Mucosa of descending colon (tissue), 3 donors: ENCODE measurements around the gene DTNA. TPM values are rescaled to one million over a fixed set of nuclear protein-coding genes. Genes with fewer than 3 reads are reported as not detected.

Experiments used
- ATAC-seq: fragments of 200-7000 bp; cut with Tn5 transposase; one replicate; pipeline ENCODE4 v1.9.1; 2020; ENCODE audit warnings: mild to moderate bottlenecking, moderate library complexity
- DNase-seq, 3 donors: peaks; one replicate each; pipeline ENCODE4 v3.0.0-alpha.2; 2020
- H3K36me3 ChIP-seq: fragments of 200-600 bp; one replicate; pipeline ENCODE4 v1.8.0; 2021; ENCODE audit warnings: low read depth, mild to moderate bottlenecking
- H3K4me1 ChIP-seq: fragments of 200-600 bp; one replicate; pipeline ENCODE4 v1.8.0; 2021; ENCODE audit warnings: low read depth, mild to moderate bottlenecking
- H3K4me3 ChIP-seq: fragments of 200-600 bp; one replicate; pipeline ENCODE4 v1.8.0; 2021; ENCODE audit warnings: mild to moderate bottlenecking
- H3K9me3 ChIP-seq: fragments of 200-600 bp; one replicate; pipeline ENCODE4 v1.8.0; 2021; ENCODE audit warnings: mild to moderate bottlenecking
- intact Hi-C, 2 donors: fragments of 100-400 bp; cut with DNase I in 1 of 2; cut with micrococcal nuclease in 1 of 2; formaldehyde crosslinking; loops; one replicate each; pipeline versions ENCODE4 v1.11.0 to v1.11.1; 2022; cut with DNase I, micrococcal nuclease
- total RNA-seq, 3 donors: library from RNA; stranded (reverse); fragmentation: NEBNext Ultra II Directional in 2 of 3; extraction: Animal tissue kit (Norgen Biotek cat#: 25700) in 2 of 3; gene quantifications; one replicate each; pipeline versions ENCODE4 v1.2.1 to v1.2.4, GENCODE V29; 2021 to 2023
- TF ChIP-seq, protein P1 (sequence below): fragments of 200-600 bp; IDR thresholded peaks from one replicate; pipeline ENCODE4 v1.8.0; 2022; ENCODE audit warnings: antibody characterized with exemption, mild to moderate bottlenecking
- donor health status: DM: no; HTN: no; CAD: no; lungs with moderate emphysema.
- donor health status: DM: no; HTN: no; CAD: no.
- donor health status: DM: no; HTN: yes; CAD: no.

DTNA gene
- total RNA-seq, 3 donors from 2014 or later: 2.8 to 23.5 (median 7.4) TPM

DNA sequence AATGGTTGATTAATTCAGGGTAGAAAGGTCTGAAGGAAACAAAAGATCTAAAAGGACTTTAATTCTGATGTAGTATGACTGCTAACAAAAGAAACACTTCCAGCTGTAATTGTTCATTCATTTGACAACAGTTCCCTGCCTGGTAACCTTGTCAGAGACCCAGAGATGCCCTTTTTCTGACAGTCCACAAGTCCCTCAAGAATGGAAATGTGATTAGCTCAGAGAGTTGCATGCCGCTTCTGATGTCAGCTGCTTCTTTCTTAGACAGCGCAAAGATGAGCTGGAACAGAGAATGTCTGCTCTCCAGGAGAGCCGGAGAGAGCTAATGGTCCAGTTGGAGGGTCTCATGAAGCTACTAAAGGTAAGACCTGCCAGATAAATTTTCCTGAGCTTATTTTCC is 153.6 kb downstream of the DTNA start:
- TF ChIP-seq, protein P1, sequence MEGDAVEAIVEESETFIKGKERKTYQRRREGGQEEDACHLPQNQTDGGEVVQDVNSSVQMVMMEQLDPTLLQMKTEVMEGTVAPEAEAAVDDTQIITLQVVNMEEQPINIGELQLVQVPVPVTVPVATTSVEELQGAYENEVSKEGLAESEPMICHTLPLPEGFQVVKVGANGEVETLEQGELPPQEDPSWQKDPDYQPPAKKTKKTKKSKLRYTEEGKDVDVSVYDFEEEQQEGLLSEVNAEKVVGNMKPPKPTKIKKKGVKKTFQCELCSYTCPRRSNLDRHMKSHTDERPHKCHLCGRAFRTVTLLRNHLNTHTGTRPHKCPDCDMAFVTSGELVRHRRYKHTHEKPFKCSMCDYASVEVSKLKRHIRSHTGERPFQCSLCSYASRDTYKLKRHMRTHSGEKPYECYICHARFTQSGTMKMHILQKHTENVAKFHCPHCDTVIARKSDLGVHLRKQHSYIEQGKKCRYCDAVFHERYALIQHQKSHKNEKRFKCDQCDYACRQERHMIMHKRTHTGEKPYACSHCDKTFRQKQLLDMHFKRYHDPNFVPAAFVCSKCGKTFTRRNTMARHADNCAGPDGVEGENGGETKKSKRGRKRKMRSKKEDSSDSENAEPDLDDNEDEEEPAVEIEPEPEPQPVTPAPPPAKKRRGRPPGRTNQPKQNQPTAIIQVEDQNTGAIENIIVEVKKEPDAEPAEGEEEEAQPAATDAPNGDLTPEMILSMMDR: no peak
- Histone ChIP-seq H3K36me3 (no peaks in the 10 kb centered on the region), H3K4me3 (no peak overlapping the region), H3K4me1 (no peaks in the 10 kb centered on the region), H3K9me3 (no peaks in the 10 kb centered on the region)
- no peak for ATAC-seq
- intact Hi-C loops: no loop called here
- no peak for DNase-seq

DNA sequence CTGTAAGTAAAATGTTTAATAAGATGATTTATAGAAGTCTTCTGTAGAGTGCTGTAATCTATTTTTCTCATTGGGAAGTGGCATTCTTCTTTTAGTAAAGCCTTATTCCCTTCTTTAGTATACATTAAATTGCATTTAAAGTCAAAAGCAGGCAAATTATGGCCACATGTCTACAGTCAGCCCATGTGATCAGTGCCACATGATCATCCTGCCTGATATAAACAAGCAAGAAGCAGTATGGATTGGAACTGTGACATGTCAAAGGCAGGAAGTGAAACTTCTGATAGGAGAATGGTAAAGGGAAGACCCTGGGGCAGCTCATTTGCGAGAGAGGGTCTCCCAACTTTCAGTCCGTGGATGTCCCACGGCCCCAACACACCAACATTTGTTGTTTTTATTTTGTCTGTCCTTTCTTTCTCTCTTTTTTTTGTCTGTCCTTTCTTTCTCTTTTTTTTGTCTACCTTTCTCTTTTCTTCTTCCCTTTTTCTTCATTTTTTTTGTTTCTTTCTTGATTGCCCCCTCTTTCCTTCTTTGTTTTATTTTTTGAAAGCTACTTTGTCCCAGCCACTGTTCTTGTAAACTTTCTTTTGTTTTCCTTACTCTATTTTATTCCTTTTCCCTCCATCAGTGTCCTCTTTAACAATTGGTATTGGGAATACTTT is 154.9 kb downstream of the DTNA start:
- intact Hi-C loops: no loop called here
- DNase-seq (no peak), ATAC-seq (no peak)

DNA sequence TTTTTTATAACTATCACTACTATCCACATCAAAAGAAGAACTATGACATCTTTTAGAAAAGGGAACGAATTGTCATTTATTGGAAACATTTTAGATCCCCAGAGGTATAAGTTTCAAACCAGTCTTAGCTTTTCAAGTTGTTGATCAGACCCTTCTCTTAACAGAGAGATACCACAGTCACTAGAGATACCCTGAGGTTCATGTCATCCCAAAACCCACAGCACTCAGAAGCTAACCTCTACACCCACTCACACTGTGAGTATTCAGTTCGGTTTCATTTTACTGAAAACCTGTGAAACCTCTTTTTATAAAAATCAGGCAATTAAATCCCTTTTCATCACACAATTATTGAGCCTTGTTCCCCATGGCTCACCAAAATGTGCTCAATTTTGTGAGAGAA is 156.2 kb downstream of the DTNA start:
- TF ChIP-seq, protein P1: no peak
- DNase-seq (no peak), ATAC-seq (no peak)
- H3K4me1 ChIP-seq: no peaks in the 10 kb centered on the region
- intact Hi-C loops: no loop called here
- no peaks in the 10 kb centered on the region for H3K9me3 ChIP-seq
- no peak overlapping the region for H3K4me3 ChIP-seq
- H3K36me3 ChIP-seq: no peaks in the 10 kb centered on the region

More for the DNA sequence above, 154.9 kb downstream of the DTNA start:
- TF ChIP-seq, protein P1: no peak
- H3K9me3 ChIP-seq: no peaks in the 10 kb centered on the region
- H3K4me1 ChIP-seq: no peaks in the 10 kb centered on the region
- no peaks in the 10 kb centered on the region for H3K36me3 ChIP-seq
- H3K4me3 ChIP-seq: no peak overlapping the region

DNA sequence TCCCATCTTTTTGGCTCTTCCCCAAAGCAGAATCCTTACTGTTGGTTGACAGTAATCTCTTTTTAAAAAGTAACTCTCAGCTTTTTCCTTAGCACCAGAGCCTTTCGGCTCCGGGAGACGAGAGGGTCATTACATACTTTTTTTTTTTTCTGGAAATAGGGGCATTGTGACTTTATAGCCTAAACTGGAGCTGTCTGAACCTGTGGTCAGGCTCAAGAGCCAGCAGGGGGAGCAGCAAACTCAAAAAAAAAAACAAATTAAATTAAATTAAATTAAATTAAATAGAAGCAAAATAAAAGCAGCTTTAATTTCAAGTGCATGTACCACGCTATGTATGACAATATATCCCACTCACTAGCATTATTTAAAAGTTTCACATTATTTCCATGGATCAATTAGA is 156.6 kb downstream of the DTNA start:
- TF ChIP-seq, protein P1: no peak
- Histone ChIP-seq H3K4me1 (no peaks in the 10 kb centered on the region), H3K4me3 (no peak overlapping the region), H3K9me3 (no peaks in the 10 kb centered on the region), H3K36me3 (no peaks in the 10 kb centered on the region)
- no peak for DNase-seq
- no peak for ATAC-seq
- intact Hi-C loops: no loop called here

DNA sequence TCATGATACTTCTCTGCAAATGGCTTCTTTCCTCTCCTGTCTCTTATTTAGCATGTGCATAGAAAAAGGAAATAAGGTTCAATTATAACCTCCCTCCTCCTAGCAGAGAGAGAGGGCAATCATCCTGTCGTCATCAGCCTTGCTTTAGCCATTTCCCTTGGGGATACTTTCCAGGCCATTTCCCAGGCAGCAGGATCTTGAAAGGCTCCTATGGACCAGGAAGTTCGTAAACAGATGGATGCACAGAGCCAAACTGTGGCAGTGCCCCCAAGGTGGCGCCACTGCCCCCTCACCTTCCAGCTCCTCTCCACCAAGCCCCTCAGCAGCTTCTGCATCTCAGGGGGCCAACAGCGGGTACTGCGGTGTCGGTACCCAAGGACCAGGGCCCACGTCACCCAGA is 157.4 kb downstream of the DTNA start:
- H3K4me1 ChIP-seq: no peaks in the 10 kb centered on the region
- TF ChIP-seq, protein P1: no peak
- intact Hi-C loops: no loop called here
- H3K4me3 ChIP-seq: no peak overlapping the region
- no peaks in the 10 kb centered on the region for H3K36me3 ChIP-seq
- H3K9me3 ChIP-seq: no peaks in the 10 kb centered on the region
- peak; percentile 51 for ATAC-seq
- peak in 2 of 3 donors; percentile 5 to 25 for DNase-seq
